Activated CD4-positive, alpha-beta memory T cell treated with anti-CD3 and anti-CD28 coated beads for 36 hours (primary cell): ENCODE measurements around the gene CDC14B. TPM values are rescaled to one million over a fixed set of nuclear protein-coding genes. Genes with fewer than 3 reads are reported as not detected.
"Not testable (repeated sequence)": the region's sequence is repeated elsewhere in the genome, so short reads cannot be mapped to it uniquely, and the experiment has no call there.

Source experiments
- CTCF ChIA-PET: fragments of 350-600 bp; sonication (Branson Sonifier 250); formaldehyde crosslinking; loops from one replicate; lab custom pipeline; 2021; ENCODE audit warnings: antibody characterized with exemption, inconsistent platforms; lab: Charles Lee
- POLR2A ChIA-PET: fragments of 350-600 bp; sonication (Branson Sonifier 250); formaldehyde crosslinking; loops from one replicate; lab custom pipeline; 2021; ENCODE audit warnings: antibody characterized with exemption; lab: Charles Lee
- DNase-seq: peaks from one replicate; pipeline ENCODE4 v3.0.0-alpha.2; 2020
- H3K27ac Mint-ChIP-seq: one replicate; pipeline ENCODE4 v1.8.0; 2021; ENCODE audit warnings: mixed read lengths
- H3K27me3 Mint-ChIP-seq: one replicate; pipeline ENCODE4 v1.8.0; 2021; ENCODE audit warnings: mixed read lengths
- H3K36me3 Mint-ChIP-seq: one replicate; pipeline ENCODE4 v1.8.0; 2021; ENCODE audit warnings: mixed read lengths
- H3K4me1 Mint-ChIP-seq: one replicate; pipeline ENCODE4 v1.8.0; 2021; ENCODE audit warnings: low read depth, mixed read lengths
- H3K4me3 Mint-ChIP-seq: one replicate; pipeline ENCODE4 v1.8.0; 2021; ENCODE audit warnings: mild to moderate bottlenecking, mixed read lengths
- H3K9me3 Mint-ChIP-seq: one replicate; pipeline ENCODE4 v1.8.0; 2021; ENCODE audit warnings: mixed read lengths
- intact Hi-C: fragments of 100-400 bp; cut with micrococcal nuclease; formaldehyde crosslinking; loops from one replicate; pipeline ENCODE4 v1.15.1; 2023
- total RNA-seq, 2 experiments: library from RNA; stranded (reverse); gene quantifications; one replicate each; pipeline ENCODE4 v1.2.3, GENCODE V29; 2021

The CDC14B gene
- total RNA-seq, result 1 to 10 TPM; 2.3 to 2.8 TPM

DNA sequence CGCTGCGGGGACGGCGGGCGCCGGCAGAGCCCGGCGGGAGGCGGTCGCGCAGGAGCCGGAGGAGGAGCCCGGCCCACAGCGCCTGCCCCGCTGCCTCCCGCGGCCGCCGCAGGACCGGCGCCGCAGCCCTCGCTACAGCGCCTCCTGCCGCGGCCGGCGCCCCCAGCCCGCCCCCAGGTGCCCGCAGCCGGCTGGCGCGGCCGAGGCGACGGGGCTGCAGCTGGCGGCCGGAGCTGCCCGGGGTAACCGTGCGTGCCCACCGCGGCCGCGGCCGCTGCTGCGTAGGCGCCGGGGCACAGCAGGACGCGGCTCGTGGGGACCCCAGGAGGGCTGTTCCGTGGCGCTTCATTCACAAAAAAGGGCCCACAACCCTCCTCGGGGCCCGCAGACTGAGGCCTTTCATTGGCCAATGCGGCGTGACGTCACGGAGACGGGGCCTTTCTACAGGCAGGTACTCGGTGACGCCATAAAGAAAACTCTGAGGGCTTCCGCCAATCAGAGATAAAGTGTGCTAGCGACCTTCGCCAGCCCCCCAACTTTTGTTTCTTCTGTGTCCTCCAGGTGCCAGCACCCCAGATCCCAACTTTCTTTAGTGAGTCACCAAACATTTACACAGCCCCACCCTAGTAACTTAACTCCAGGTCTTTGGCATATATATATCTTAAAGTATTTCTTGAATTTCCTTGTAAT is at the start of gene CDC14B:
TSS of gene CDC14B (minus strand) at position 353 of the 690 bp plus-strand sequence. CDS start 465 bp downstream, outside the sequence.
- no peak within 1 kb of the TSS for H3K27ac Mint-ChIP-seq
- POLR2A ChIA-PET, result no interaction called here
- H3K4me1 Mint-ChIP-seq, result peaks cover 3% of the 10 kb centered on the region
- peaks cover 32% of the 10 kb centered on the region for H3K27me3 Mint-ChIP-seq
- intact Hi-C loops, result no loop called here
- CTCF ChIA-PET, result interaction anchor here (0.8 to 1.5 kb wide), 4 partner anchors 13 to 177 kb away, joined by 3 to 4 read pairs (median 4); no protein-coding TSS in a partner anchor
- H3K36me3 Mint-ChIP-seq, result no peaks in the 10 kb centered on the region
- no peaks in the 10 kb centered on the region for H3K9me3 Mint-ChIP-seq
- H3K4me3 Mint-ChIP-seq, result peak within 1 kb of the TSS; percentile 76
- peak; percentile 85 for DNase-seq

- no peaks in the 10 kb centered on the region for H3K9me3 Mint-ChIP-seq
- ChIA-PET CTCF (interaction anchor here (0.6 kb wide), 1 partner anchor 227 kb away, joined by 4 read pairs; no protein-coding TSS in a partner anchor), POLR2A (no interaction called here)
- DNase-seq, result no peak
- H3K4me1 Mint-ChIP-seq, result no peaks in the 10 kb centered on the region
- peaks cover 6% of the 10 kb centered on the region for H3K27me3 Mint-ChIP-seq
- H3K27ac Mint-ChIP-seq, result no peak overlapping the region
- intact Hi-C loops, result no loop called here
- no peaks in the 10 kb centered on the region for H3K36me3 Mint-ChIP-seq
- H3K4me3 Mint-ChIP-seq, result no peak overlapping the region
These were observed 49.4 kb upstream of the CDC14B start for GRCh38 chr9:96668868-96669534.

DNA sequence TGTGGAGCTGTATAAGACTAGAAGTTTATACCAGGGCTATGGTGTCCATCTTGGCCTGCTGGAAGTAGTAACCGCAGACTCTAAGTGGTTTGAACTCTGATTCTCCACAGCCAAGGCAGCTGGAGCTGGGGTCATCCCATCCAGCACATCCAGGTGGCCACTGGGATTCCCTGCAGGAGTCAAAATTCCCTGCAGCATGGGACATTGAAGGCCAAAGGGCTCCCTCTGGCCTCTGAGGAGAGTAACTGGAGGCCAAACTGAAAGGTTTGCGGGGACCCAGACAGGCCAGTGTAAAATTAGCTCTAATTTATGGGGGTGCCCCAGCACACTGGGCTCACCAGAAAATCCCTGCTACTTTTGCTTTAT is 47.7 kb upstream of the CDC14B start:
- no peak for DNase-seq
- H3K27ac Mint-ChIP-seq, result no peak overlapping the region
- no peaks in the 10 kb centered on the region for H3K9me3 Mint-ChIP-seq
- peaks cover 6% of the 10 kb centered on the region for H3K27me3 Mint-ChIP-seq
- intact Hi-C loops, result loop anchor here (2.0 kb wide), 1 partner anchor 341 kb away; no protein-coding TSS in a partner anchor
- CTCF ChIA-PET, result interaction anchor here (0.5 to 3.2 kb wide), 16 partner anchors 13 to 435 kb away, joined by 3 to 48 read pairs (median 4); partner anchors contain the start of gene PRXL2C
- no peaks in the 10 kb centered on the region for H3K4me1 Mint-ChIP-seq
- POLR2A ChIA-PET, result no interaction called here
- no peak overlapping the region for H3K4me3 Mint-ChIP-seq
- H3K36me3 Mint-ChIP-seq, result no peaks in the 10 kb centered on the region

GRCh38 chr9:96666653-96667362 is 47.2 kb upstream of the CDC14B start:
- H3K27me3 Mint-ChIP-seq, DNase-seq, H3K4me3 Mint-ChIP-seq, H3K4me1 Mint-ChIP-seq, H3K27ac Mint-ChIP-seq, H3K36me3 Mint-ChIP-seq, H3K9me3 Mint-ChIP-seq, POLR2A ChIA-PET: not testable (repeated sequence)
- intact Hi-C loops, result loop anchor here (1.0 to 2.0 kb wide), 2 partner anchors 225 to 340 kb away; no protein-coding TSS in a partner anchor
- CTCF ChIA-PET, result interaction anchor here (0.5 to 3.2 kb wide), 23 partner anchors 9 to 430 kb away, joined by 3 to 48 read pairs (median 4); partner anchors contain the start of genes HABP4 and PRXL2C

DNA sequence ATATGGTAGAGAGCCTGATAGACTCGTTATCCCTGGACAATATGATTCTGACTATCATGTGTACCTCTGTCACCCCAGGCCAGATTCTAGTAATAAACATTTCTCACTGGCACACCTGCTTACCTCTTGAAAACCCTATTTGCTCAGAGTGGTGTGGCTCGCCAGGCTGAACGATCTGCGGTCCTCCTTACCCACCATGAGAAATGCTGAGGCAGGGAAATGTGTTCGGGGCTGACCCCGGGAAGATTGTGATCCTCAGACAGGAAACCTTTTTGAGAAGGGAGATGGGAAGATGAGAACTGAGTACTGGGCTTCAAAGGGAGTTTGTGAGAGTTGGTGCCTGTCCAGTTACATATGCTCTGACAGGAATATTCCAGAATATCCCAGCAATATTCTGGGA is 46.1 kb upstream of the CDC14B start:
- Mint-ChIP-seq H3K36me3 (no peaks in the 10 kb centered on the region), H3K27ac (no peak overlapping the region), H3K4me1 (no peaks in the 10 kb centered on the region), H3K9me3 (no peaks in the 10 kb centered on the region), H3K27me3 (peaks cover 3% of the 10 kb centered on the region), H3K4me3 (no peak overlapping the region)
- intact Hi-C loops, result loop anchor here (1.0 to 2.0 kb wide), 2 partner anchors 223 to 339 kb away; no protein-coding TSS in a partner anchor
- ChIA-PET POLR2A (no interaction called here), CTCF (interaction anchor here (0.7 to 3.2 kb wide), 5 partner anchors 213 to 339 kb away, joined by 3 to 48 read pairs (median 4); no protein-coding TSS in a partner anchor)
- DNase-seq, result no peak

- Mint-ChIP-seq H3K36me3 (no peaks in the 10 kb centered on the region), H3K4me3 (no peak overlapping the region), H3K9me3 (no peaks in the 10 kb centered on the region), H3K27me3 (peaks cover 3% of the 10 kb centered on the region), H3K4me1 (no peaks in the 10 kb centered on the region), H3K27ac (no peak overlapping the region)
- ChIA-PET POLR2A (no interaction called here), CTCF (no interaction called here)
- intact Hi-C loops, result no loop called here
- DNase-seq, result no peak
These were observed 44.0 kb upstream of the CDC14B start for GRCh38 chr9:96663506-96664120.

DNA sequence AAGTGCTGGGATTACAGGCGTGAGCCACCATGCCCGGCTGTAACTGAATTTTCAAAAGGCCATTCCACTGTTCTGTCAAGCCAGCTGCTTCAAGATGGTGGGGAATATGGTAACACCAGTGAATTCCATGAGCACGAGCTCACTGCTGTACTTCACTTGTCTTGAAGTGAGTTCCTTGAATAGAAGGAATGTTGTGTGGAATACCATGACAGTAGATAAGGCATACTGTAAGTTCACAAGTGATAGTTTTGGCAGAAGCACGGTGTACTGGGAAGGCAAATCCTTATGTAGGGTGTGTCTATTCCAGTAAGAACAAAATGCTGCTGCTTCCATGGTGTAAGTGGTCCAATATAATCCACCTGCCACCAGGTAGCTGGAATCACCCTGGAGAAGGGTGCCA is 42.1 kb upstream of the CDC14B start:
- H3K27me3 Mint-ChIP-seq, result peaks cover 3% of the 10 kb centered on the region
- CTCF ChIA-PET, result no interaction called here
- intact Hi-C loops, result no loop called here
- no peak overlapping the region for H3K4me3 Mint-ChIP-seq
- POLR2A ChIA-PET, result no interaction called here
- H3K36me3 Mint-ChIP-seq, result no peaks in the 10 kb centered on the region
- no peak overlapping the region for H3K27ac Mint-ChIP-seq
- no peak for DNase-seq
- no peaks in the 10 kb centered on the region for H3K9me3 Mint-ChIP-seq
- no peaks in the 10 kb centered on the region for H3K4me1 Mint-ChIP-seq

DNA sequence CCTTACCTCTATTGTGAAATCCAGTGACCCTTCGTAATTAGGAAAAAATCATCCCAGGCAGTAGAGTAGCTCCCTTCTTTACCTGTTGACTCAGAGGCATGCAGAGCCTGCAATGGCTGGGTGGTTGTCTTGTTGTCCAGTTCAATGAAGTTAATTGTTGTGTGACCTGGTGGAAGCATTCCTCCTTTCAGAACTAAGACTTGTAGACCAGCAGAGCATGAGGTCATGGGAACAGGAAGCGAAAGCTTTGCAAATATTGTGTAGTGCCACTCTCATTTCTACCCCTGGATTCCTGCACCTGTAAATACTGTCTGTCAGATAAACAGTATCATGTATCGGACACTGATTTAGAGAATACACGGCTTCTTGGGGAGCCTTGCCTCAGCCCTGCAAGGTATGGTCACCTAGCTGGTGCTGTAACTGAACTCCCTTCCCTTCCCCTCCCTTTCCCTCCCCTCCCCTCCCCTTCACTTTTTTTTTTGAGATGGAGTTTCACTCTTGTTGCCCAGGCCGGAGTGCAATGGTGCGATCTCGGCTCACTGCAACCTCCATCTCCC is 41.1 kb upstream of the CDC14B start:
- Mint-ChIP-seq H3K4me1 (peaks cover 4% of the 10 kb centered on the region), H3K27me3 (peaks cover 3% of the 10 kb centered on the region), H3K4me3 (no peak overlapping the region), H3K9me3 (no peaks in the 10 kb centered on the region), H3K27ac (no peak overlapping the region), H3K36me3 (no peaks in the 10 kb centered on the region)
- intact Hi-C loops, result no loop called here
- CTCF ChIA-PET, result no interaction called here
- POLR2A ChIA-PET, result no interaction called here
- no peak for DNase-seq

DNA sequence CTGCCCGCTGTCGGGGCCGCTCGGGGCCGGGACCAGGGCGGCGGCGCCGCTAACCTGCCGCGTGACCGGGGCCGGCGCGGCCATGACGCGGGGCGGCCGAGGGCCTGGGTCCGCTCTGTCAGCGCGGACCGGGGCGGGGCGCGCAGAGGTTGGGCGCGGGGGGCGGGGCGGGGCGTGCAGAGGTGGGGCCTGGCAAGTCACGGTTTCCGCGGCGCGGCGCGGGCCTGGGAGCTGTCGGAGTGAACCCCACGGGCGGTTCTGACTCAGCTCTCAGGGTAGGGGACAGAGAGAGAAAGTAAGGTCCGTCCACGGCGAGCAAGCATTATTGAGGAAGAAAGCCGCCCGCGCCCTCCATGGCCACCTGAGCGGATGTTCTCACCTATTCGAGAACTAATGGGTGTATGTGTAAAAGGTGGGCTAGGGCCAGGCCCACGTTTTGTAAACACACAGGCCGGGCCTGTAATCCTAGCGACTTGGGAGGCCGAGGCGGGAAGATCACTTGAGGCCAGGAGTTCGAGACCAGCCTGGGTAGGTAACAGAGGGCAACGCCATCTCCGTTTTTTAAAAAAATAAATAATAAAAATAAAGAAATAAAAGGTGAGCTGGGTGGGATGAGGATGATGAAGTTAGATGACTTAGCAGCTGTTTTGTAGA is 35.7 kb upstream of the CDC14B start, which contains the start of gene PRXL2C:
TSS of gene PRXL2C (minus strand) at position 120 of the 654 bp plus-strand sequence. CDS start at position 84, 36 bp downstream.
- peak within 1 kb of the TSS; percentile 75 for H3K27ac Mint-ChIP-seq
- no peaks in the 10 kb centered on the region for H3K9me3 Mint-ChIP-seq
- no peaks in the 10 kb centered on the region for H3K27me3 Mint-ChIP-seq
- ChIA-PET POLR2A (interaction anchor here (0.7 to 2.5 kb wide), 2 partner anchors 206 to 213 kb away, joined by 3 to 11 read pairs; partner anchors contain the start of gene HABP4), CTCF (interaction anchor here (0.8 to 2.1 kb wide), 3 partner anchors 11 to 327 kb away, joined by 4 to 12 read pairs (median 10); no protein-coding TSS in a partner anchor)
- intact Hi-C loops, result loop anchor here (2.0 kb wide), 1 partner anchor 31 kb away; no protein-coding TSS in a partner anchor
- peak within 1 kb of the TSS; percentile 89 for H3K4me3 Mint-ChIP-seq
- H3K36me3 Mint-ChIP-seq, result no peaks in the 10 kb centered on the region
- DNase-seq, result peak; percentile 90
- peaks cover 13% of the 10 kb centered on the region for H3K4me1 Mint-ChIP-seq

GRCh38 chr9:96654450-96655197 is 35.0 kb upstream of the CDC14B start:
- H3K4me1 Mint-ChIP-seq, result peaks cover 13% of the 10 kb centered on the region
- ChIA-PET CTCF (interaction anchor here (0.8 to 2.1 kb wide), 5 partner anchors 12 to 213 kb away, joined by 3 to 10 read pairs (median 4); partner anchors contain the start of gene HABP4), POLR2A (interaction anchor here (2.5 kb wide), 1 partner anchor 205 kb away, joined by 11 read pairs; the partner anchor contains the start of gene HABP4)
- no peaks in the 10 kb centered on the region for H3K36me3 Mint-ChIP-seq
- H3K9me3 Mint-ChIP-seq, result no peaks in the 10 kb centered on the region
- H3K4me3 Mint-ChIP-seq, result peak overlapping the region; percentile 85
- intact Hi-C loops, result loop anchor here (2.0 to 5.0 kb wide), 3 partner anchors 32 to 327 kb away; no protein-coding TSS in a partner anchor
- H3K27ac Mint-ChIP-seq, result peak overlapping the region; percentile 70
- DNase-seq, result peak; percentile 77
- no peaks in the 10 kb centered on the region for H3K27me3 Mint-ChIP-seq
